Measurements from ENCODE around the gene TOMM6.

DNA sequence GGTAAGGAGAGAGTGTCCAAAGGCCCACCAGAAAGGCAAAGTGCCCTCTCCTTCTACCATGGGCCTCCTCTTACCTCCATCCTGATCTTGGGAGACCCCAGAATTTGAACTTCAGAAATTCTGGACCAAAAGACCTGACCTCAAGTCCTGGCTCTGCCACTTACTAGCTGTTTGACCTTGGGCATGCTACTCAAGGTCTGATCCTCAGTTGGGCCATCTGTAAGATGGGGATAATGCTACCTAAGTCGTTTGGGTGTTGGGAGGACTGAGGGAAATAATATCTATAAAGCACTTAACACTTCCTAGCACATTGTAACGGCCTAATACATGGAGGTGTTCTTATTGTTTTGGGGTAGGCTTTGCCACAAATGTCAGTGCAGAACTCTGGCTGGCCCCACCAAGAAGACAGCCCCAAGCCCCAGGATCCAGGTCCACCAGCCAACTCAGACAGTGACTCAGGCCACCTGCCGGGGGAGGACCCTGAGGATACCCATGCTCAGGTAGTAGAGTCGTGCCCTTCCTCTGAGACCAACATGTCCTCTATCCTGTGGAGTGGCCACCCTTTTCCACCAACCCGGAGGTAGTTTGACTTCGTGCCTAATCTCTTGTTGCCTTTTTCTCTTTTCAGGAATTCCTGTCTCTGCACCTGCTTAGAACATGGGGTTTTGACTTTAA, 4.3 kb upstream of the TOMM6 start:
- TF ChIP-seq, protein P1, sequence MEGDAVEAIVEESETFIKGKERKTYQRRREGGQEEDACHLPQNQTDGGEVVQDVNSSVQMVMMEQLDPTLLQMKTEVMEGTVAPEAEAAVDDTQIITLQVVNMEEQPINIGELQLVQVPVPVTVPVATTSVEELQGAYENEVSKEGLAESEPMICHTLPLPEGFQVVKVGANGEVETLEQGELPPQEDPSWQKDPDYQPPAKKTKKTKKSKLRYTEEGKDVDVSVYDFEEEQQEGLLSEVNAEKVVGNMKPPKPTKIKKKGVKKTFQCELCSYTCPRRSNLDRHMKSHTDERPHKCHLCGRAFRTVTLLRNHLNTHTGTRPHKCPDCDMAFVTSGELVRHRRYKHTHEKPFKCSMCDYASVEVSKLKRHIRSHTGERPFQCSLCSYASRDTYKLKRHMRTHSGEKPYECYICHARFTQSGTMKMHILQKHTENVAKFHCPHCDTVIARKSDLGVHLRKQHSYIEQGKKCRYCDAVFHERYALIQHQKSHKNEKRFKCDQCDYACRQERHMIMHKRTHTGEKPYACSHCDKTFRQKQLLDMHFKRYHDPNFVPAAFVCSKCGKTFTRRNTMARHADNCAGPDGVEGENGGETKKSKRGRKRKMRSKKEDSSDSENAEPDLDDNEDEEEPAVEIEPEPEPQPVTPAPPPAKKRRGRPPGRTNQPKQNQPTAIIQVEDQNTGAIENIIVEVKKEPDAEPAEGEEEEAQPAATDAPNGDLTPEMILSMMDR (IDR thresholded peaks at IDR 0.05), result no peak
- TF ChIP-seq ZFX (IDR thresholded peaks at IDR 0.05; ENCODE audit: borderline replicate concordance), result no peak

Measured in 22Rv1 (cell line).